ENCODE measurements around the gene PRKAG2.
"Not testable (repeated sequence)": the region's sequence is repeated elsewhere in the genome, so short reads cannot be mapped to it uniquely, and the experiment has no call there.

PRKAG2 gene

DNA sequence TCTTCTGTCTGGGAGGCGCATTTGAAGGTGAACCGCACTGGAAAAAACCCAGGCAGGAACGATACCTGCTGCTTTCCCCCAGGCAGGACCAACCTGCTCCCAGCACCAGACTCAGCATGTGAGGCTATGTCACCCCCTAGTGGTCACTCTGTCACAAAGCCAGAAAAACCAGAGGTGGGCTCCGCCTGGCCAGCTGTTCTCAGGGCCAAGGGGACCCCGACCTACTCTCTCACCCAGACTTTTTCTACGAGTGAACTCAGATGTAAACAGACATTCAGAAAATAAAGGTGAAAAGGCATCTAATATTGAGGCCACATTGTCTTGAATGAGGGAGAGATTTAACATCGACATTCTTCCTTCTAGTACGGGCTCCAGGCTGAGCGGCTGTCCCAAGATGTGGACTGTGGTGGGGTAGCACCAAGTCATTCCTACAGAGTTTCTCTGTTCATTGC, 117.3 kb downstream of the PRKAG2 start:
- DNase-seq, result peak; percentile 87

DNA sequence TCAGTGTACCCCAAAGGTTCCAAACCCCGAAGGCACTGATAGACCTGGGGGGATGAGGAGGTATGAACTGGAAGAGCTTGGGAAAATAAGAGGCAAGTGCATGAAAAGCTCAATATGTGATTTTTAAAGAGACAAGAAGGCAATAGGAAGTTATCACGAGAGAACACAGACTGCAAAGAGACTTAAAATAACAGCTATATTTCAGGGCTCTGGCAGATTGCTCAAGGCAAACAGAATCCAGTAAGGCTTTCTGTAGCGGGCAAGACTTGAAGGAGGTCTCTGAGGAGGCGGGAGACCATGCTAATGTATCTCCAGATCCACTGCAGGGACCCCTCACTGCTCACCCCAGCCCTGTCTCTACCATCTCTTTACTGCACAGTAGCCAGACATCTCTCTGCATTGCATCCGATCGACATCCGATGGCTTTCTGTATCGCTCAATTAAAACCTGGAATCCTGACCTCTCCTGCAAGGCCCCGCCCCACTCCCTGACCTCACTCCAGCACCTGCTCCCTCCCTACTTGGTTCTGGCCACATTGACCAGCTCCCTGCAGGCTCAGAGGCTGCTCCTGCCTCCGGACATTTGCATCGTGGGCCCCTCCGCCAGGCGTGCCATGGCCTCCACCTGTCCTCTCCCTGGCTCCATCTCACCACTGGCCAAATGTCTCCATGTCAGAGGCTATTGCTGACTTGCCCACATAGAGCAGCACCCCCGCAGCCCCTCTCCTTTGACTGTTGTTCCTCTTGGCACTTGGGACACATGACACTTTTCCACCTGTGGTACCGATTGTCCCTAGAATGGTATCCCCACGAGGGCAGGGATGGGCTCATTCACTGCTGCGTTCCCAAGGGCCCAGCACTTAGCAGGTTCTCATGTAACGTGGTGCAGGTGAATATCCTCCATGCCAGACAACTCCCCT, 118.0 kb downstream of the PRKAG2 start:
- no peak for DNase-seq

GRCh38 chr7:151757274-151757673, 119.6 kb downstream of the PRKAG2 start:
- DNase-seq, result no peak

- no peak for DNase-seq
Measured at GRCh38 chr7:151756866-151757265, 120.0 kb downstream of the PRKAG2 start.

DNA sequence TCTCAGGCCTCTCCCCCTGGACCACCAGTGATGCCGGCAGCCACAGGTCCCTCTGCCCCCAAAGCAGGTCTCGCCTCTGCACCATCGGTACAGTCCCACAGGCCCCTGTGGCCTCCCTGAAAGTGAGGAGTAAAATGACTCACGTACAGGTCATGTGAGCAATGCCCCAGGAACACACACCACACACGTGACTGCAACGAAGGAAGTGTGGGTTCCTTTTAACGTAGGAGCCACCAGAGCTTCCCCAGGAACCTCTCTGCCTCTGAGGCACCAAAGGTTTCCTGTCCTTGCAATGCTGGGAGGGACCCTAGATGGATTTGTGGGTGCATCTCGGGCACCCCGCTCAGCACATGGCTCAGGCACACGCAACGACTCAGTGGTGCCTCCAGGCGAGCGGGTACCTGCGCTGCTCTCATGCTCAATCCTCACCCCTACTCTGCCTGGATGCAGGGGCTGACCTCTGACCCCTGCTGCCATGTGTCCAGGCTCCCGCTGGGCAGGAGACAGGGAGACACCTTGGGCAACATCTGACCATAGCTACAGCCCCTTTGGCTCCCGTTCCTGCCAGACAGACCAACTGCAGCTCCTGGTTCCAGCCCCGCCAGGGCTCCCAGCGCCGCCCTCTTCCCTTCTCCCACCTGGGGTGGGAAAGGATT, 120.7 kb downstream of the PRKAG2 start:
- no peak for DNase-seq

- no peak for DNase-seq
Measured at GRCh38 chr7:151755131-151755801, 121.6 kb downstream of the PRKAG2 start.

- DNase-seq, result no peak
Measured at GRCh38 chr7:151754688-151755130, 122.2 kb downstream of the PRKAG2 start.

- DNase-seq, result peak; percentile 73
Measured at GRCh38 chr7:151754142-151754590, 122.7 kb downstream of the PRKAG2 start.

DNA sequence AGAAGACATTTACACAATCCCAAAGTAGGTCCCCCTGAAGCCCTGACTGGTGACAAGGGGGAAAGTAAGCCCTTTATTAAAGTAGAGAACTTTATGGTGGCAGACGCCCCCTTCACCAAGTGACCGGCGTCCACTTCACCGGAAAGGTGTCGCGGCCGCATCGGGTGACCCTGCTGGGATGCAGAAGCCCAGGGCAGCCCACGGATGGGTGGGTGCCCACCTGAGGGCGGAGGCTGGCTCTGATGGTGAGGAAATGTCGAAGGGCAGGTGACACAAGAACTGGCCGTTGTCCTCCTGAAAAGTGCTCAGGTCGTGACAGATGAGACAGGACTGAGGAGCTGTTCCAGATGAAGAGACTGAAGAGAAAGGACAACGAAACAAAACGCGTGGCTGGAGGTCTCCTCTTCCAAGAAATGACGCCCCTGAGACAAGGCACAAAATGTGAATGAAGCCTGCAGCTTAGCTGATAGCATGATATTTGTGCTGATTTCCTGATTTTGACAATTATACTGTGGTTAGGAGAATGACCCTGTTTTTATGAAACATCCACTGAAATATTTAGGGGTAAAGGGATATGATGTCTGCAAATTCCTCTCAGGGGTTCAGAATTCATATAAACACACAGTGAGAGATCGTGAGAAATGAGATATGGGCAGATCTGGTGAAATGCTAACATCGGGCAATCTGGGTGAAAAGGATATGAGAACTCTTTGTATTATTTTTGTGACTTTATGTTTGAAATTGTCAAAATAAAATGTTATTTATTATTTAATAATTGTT, 123.9 kb downstream of the PRKAG2 start:
- DNase-seq, result no peak

DNA sequence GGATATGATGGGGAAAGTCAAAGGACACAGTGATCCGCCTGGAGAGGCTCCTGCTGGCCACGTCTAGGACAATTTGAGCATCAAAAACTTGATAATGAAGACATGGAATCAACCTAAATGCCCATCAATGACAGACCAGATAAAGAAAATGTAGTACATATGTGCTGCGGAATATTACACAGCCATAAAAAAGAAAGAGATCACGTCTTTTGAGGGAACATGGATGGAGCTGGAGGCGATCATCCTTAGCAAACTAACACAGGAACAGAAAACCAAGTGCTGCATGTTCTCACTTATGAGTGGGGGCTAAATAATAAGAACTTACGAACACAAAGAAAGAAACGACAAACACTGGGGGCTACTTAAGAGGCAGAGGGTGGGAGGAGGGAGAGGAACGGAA, 124.9 kb downstream of the PRKAG2 start:
- DNase-seq, result no peak

DNA sequence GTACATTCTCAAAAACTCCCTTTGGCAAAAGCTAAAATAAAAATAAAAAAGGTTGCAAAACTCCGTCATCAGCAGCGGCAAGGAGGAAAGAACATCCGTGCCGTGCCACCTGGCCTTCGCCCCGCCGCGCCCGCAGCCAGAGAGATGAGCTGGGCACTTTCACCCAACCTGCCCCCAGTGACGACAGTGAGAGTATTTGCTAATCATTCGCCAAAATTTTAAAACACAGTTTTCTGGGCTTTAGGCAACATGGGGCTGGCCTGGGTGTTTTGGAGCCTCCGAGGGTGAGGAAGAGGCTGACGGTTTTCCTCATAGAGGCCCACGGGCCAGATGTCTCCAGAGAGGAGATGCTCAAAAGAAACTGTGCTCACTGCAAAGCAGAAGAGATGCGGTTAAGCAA, 128.2 kb downstream of the PRKAG2 start:
- DNase-seq, result no peak

DNA sequence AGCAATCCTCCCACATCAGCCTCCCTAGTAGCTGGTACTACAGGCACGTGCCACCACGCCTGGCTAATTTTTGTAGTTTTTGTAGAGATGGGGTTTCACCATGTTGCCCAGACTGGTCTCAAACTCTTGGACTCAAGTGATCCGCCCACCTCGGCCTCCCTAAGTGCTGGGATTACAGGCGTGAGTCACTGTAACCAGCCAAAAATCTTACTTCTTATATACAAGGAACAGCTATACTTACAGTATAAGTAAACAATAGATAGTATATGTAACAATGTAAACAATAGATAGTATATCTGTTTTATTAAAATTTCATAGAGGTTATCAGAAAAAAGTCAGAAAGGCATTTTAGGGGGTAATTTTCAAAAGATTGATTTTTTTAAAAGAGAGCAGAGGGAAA, 128.9 kb downstream of the PRKAG2 start:
- DNase-seq, result not testable (repeated sequence)

GRCh38 chr7:151745706-151746105, 131.2 kb downstream of the PRKAG2 start:
- DNase-seq, result no peak

DNA sequence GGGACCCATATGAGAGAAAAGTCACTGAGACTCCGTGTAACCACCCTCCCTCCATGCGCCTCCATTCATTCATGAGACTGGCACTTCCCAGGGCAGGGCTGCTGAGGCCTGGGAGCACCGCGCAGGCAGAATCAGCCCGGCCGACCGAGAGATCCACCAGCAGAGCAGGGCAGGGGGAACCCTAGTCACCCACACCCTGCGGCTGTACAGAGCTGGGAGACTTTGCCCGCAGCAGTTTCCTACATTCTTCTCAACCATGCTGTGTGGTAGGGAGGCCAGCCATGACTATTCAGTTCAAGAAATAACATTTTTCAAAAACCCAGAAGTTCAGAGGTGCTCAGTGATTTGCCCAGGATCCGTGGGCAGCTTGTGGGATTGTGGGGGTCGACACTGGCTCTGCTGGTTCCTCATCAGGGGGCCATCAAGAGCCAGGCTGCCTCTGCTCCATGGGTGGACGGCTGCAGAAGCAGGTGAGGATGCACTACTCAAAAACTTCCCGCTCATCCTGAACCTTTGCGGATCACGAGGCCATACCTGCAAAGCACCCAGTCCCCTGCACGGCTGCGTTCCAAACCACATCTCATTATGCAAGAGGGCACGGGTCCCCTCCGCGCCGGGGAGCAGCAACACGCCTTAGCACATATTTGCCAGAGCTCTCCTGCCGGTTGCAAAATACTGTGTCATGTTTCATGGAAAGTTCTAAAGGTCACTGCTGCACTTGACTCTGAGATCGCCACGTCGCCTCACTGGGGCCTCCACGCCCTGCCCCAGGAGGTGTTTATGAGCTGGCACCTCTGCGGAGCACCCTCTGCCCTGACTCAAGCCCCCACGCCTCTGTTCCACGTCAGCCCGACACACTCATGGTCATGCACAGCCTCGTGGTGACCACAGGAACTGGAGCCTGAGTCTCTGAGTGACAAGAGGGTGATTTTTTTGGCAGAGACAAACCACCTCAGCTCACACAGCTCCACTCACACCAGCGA, 132.0 kb downstream of the PRKAG2 start:
- no peak for DNase-seq

GRCh38 chr7:151744051-151744580, 132.8 kb downstream of the PRKAG2 start:
- DNase-seq, result no peak

- DNase-seq, result no peak
Measured at GRCh38 chr7:151743481-151743983, 133.4 kb downstream of the PRKAG2 start.

GRCh38 chr7:151742713-151743480, 134.0 kb downstream of the PRKAG2 start:
- DNase-seq, result no peak

GRCh38 chr7:151741585-151741984, 135.3 kb downstream of the PRKAG2 start:
- DNase-seq, result no peak

DNA sequence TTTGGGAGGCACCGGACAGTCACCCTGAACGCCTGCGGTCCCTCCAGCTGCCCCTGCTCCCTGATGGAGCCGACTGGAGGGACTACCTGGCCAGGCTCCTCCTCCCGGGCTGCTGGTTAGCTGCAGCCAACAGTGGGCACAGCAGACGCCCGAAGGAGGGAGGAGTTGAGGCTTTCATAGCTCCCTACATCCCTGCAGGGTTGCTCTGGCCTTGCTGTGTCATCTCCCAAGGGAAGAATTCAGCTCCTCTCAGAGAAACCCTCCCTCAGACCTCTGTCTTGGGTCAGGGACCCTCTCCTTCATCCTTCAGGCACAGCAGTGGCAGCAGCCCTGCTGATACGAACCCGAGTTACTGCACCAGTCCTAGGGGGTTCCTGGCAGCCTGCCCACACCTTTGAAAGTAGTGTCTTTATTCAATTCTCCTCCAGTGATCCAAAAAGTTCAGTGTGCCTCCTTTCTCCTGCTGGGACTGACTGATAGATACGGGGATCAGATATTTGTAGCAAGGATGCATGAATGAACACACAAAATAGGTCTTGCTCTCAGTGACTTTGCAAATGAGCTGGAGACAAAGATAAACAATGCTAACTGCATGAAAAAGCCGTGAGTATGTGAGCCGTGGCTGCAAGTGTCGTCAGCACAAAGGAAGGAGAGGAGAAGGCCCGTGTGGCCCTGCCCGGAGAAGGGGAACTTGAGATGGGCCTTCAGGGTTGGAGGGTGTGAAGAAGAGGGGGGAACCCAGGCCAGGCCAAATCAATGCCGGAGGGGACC, 136.6 kb downstream of the PRKAG2 start:
- DNase-seq, result peak; percentile 95

Measured in NCI-H69 (cell line).